Suppressor macrophage treated with lipopolysaccharide for 1 hour (primary cell): ENCODE data around the gene EXOC3L1.

ENCODE experiments used
- DNase-seq, 3 donors: peaks; one replicate each; pipeline ENCODE4 v3.0.0-alpha.2; 2020 to 2022

The EXOC3L1 gene, protein sequence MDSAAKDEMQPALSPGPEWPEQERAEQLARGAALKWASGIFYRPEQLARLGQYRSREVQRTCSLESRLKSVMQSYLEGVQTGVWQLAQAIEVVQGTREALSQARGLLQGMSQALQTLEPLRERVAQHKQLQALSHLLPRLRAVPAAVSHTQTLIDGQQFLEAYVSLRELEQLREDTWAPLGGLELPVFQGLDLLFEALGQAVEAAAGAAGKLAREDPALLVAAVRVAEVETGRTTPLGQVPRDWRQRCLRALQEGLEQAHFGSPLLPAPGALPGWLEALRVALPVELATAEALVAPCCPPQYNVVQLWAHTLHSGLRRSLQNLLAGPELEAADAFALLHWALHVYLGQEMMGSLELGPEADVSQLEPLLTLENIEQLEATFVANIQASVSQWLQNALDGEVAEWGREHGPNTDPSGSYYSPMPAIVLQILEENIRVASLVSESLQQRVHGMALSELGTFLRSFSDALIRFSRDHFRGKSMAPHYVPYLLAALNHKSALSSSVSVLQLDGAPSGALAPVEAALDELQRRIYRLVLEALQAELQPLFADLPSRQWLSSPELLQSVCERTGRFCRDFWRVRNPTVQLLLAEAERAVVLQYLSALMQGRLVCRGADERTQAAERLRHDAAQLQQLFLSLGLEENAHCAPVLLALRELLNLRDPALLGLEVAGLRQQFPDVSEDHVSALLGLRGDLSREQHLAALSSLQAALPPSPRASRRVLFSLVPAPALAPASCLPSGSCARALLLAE

DNA sequence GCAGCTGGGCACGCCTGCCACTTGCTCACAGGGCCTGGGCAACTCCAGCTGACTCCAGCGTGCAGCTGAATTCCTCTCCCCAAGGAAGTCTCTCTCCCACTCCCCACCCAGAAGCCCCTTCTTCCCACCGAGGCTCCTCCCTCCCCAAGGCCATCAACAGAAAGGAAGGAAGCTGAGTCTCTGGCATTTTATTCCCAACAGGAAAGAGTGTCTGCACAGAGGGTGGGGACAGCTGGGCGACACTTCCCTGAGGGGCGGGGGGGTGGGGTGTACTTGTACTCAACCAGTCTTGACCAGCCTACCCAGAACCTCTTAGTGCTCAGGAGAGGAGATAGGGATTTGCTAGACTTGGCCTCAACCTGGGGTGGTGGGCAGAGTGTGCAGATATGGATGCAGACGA, at the start of gene EXOC3L1:
EXOC3L1 (minus strand) TSS at position 96 of the 400 bp plus-strand sequence. CDS start 460 bp downstream, outside the sequence.
- no peak for DNase-seq

DNA sequence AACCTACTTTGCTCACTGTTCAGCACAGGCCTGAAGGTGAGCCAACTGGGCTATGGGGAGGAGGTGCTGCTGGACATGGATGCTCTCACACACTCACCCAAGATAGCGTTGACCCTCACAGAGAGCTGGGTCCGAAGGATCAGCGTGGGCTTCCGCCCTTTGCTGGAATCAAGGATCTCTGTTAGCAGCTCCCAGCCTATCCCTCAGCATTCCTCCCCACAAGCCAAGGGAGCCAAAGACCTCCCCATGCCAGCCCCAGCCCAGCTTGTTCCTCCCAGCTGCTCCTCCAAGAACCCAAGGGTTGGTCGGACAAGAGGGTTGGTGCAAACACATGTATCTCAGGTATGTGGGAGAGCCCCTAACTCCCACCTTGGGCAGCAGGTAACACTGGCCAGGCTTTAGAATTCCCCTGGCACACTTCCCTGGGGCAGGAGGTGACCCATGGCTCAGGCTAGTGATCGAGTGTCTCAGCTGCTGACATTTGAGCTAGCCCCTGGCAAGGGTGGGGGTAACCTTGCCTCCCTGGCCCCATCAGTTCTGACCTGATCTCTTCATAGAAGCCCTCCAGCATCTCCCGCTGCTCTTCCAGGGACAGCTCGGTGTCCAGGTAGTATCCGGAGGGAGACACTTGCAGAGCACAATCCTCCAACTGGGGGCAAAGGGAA, 49.0 kb upstream of the EXOC3L1 start:
- DNase-seq: no peak

DNA sequence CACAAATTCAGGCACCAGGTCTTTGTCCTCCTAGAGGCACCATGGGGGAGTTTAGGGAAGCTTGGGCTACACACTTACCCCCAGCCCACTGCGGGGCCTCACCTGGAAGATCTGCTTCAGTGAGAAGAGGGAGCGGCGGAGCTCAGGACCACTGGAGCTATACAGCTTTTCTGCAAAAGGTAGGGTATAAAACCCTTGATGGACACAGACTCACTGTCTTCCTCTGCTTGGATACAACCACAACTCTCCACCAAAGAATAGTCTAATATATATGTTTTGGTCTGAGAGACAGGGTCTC, 48.3 kb upstream of the EXOC3L1 start:
- no peak for DNase-seq

DNA sequence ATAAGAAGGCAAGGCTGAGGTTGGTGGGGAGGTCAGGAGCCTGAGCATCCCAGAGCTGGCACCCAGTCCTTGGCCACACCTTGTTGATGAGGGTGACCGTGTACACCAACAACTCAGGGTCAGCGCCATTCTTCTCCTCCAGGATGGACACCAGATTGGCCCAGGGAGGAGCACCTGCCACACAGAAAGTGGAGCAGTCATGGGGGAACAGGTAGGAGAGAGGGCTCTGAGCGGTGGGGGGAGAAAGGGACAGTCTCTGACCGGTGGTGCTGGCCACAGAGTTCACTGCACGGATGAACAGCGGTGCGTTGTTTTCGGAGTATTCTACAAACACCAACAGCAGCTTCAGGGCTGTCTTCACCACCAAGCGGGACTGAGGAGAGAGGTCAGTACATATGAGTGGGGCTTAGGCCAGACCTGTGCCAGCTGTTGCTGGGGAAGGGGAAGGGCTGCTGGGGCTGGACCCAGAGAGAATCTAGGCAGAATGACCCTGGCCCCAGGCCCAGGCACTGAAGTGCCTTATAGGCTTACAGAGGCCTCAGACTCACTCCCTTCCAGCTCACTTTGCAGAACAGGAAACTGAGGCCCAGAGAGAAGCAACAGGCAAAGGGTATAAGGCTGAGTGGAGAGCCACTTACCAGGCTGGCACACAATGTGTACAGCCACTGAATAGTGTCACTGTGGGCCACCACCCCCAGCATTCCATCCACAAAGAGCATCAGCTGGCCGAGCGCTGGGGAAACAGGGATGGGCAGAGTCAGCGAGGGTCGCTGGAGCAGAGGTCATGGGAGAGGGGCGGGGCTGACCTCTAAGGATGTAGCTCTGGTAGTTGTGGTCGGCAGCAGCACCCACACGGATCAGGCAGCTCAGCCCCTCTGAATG, 47.7 kb upstream of the EXOC3L1 start:
- DNase-seq: no peak

DNA sequence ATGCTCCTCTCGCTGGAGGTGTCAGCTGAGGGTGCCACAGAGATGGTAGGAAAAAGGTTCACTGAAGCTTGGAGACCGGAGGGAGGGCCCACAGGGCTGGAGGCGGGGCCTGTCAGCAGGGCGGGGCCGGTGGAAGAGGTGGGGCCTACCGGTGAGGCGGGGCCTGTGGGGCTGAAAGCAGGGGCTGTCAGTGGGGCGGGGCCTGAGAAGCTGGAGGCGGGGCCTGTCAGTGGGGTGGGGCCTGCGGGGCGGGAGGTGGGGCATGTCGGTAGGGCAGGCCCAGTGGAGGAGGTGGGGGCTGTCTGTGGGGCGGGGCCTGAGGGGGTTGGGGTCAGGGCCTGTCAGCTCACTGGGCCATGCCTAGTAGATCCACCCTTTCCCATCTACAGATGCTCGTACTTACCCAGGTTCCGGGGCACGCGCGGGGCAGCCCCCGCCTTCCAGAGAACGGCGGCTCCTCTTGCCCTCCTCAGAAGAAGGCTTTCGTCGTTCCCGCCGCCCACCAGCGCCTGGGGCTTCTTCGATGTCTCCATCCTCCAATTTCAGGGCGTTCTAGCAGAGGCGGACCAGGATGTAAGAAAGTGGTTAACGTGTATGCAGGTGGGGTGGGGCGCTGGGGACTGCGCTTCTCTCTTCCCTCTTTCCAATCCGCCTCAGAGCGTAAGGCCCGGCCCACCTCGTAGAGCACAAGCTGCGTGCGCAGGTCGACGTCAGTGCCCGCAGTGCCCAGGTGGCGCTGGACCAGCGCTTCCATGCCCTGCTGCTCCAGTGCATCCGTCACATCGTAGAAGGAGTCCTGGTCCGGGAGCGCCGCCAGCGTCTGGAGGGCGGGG, 46.8 kb upstream of the EXOC3L1 start:
- peak; percentile 71 to 86 (median 74) for DNase-seq

DNA sequence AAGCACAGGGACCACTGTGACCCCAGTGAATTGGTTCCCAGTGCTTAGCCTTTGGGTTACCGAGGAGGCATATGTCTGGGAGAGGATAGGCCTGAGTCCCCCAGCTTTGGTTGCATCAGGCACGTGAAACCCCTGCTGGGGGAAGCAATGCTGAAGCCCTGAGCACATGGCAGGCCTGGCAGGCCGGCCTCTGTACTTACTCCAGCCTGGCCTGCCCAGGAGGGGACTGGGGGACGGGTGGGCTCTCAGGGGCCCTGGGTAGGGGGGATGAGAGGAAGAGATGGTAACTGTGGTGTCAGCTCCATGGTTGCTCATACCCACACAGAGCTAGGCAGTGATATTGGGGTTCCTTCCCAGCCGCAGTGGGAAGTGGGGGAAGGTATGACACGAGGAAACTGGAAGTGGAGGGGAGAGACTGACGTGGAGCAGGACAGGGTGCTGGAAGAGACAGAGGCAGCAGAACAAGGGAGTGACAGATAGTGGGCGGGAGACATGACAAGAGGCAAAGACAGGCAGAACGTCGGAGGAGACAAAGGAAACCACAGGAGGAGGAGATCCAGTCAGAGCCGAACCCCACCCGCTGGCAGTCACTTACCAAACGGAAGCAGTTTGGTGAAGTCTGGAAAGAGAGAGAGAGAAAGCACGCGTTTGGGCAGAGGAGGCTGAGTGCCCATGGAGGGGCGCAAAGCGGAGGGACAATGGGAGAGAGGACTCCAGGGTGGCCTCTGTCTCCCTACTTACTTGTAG, 46.1 kb upstream of the EXOC3L1 start:
- DNase-seq: no peak

DNA sequence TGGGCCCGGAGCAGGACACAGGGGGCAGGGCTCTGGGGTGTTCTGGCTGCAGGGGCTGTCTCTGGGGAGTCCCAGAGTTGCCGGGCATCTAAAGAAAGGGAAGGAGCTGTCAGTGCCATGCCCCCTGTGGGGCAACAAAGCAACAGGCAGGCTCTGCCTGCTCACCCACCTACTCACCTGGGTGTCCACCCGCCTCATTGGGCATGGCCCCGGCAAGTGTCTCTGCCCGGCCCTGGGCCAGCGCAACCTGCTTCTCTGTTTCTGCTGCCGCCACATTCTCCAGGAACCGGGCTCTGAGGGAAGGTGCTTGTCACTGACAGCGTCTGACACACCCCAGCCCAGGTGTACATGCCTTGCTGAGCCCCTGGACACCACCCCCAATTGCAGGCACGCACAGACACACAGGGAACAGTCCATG, 44.3 kb upstream of the EXOC3L1 start:
- no peak for DNase-seq

DNA sequence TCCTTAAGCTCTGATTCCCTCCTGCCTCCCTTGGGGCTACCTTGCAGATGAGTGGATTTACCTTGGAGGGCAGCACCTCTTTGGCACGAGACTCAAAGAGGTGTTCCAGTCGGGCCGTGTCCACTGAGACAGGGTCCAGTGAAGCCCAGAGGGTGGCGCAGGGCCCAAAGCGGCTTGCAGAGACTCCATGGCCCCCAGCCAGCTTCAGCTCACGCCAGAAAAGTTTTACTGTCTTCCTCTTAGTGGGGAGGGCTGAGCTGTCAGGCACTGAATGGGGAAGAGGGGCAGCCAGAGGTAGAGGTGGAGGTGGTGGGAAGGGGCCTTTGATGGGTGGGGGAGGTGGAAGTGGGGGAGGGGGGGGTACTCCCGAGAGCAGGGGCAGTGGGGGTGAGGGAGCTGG, 43.7 kb upstream of the EXOC3L1 start:
- no peak for DNase-seq

DNA sequence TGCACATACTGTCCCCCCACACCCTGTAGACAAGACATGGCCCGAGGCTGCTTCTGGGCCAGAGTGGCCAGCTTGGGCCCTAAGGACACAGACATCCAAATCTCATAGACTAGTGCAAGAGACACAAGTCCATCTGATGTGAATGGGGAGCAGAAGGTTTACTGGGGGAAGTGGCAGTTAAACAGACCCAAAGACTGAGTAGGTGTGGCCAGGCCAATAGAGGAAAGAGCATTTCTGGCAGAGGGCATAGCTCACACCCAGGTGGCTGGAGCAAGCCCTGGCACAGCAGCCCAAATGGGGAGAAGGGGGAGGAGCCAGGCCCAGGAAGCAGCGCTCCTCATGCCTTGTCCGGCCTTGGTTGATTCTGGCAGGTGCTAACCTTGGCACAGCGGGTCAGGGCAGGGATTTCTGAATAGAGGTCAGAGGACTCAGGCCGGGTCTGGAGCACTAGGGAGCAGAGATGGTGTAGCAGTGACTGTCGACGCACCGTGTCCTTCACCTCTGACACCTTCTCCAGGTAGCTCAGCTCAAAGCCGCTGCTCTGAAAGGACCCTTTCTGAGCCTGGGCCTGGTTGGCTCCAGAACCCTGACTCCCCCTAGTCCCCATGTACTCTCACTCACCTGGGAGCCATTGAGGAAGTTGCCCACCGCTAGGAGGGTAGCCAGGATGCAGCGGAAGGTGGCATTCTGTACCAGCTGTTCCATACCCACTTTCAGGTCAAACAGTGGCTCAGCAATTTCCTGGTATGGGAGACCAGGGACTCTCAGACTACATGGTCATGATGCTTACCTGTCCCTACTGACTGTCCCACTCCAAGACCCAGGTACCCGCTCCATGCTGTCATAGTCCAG, 41.1 kb upstream of the EXOC3L1 start:
- no peak for DNase-seq

DNA sequence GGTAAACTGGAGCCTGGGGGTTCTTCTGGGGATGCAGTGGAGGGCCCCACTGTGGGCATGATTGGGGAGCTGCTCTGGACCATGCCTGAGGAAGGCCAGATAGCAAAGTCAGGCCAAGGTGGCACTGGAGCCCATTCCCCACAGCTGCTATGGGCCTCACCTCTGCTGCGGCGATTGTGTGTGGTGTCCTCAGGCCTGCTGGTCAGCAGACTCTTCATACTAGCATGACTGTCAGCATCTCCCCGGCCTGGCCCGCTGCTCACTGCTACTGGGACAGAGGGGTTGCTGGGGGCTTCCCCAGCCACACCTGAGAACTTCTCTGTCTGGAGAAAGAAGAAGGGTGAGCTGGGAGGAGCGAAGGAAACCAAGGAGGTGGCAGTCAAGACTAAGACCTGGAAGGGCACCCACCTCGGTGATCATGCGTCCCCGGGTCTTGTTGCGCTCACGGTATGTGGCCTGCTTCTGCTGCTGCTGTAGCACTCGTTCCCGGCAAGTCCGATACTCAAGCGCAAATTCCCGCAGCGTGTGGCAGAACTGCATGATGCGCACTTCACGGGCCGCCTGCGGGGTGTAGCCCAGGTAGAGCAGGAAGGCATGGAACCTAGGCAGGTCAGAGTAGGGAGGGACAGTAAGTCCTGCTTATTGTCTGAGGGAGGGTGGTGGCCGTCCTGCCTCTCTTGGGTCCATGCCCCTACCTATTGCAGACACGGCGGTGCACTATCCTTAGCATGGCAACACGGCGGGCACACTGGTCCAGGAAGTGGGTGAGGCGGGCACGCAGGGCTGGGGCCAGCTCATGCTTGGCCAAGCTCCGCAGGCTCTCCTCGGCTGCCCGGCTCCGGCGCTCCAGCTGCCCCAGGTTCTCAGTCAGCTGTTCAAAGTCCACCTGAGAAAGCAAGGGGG, 40.2 kb upstream of the EXOC3L1 start:
- no peak for DNase-seq

DNA sequence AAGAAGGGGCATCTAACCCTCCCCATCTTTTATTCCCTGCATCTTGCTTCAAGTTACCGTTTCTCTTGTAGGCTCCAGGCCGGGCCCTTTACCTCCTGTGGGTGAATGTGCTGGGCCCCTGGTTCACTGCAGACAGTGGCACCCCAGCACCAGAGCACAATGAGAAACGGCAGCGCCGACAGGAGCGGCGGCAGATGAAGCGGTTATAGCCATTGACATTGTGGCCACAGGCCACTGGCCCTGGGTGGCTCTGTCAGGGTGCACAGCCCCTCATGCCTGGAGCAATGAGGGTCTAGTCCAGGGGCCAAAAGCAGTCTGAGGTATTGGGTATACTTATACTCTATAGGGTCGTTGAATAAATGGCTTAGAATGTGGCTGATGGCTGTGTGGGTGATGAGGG, 39.0 kb upstream of the EXOC3L1 start:
- no peak for DNase-seq

DNA sequence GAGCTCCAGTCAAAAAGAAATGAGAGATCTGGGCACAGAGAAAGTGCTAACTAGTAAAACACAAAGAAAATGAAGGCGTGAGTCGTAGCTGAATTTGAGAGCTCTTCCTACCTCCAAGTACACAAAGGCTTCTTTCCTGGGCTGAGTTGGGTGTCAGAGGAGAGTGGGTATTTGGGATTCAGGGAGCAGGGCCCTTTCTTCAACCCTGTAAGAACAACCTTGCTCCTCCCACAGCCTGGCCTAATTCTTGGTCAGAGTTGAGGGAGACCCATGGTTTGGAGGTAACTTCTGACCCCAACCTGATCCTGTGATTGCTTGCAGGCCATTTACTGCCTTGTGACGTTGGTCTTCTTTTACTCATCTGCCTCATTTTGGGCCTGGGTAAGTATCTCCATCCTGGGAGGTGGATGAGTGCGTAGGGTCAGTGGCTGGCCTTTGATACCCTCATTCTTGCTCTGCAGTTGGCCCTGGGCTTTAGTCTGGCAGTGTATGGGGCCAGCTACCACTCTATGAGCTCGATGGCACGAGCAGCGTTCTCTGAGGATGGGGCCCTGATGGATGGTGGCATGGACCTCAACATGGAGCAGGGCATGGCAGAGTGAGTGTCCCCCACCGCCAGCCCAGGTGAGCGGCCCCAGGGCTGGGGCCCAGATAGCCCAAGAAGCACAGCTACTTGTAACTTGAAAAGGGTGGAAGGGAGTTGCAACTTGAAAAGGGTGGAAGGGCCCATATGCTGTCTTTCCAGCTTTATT, 38.3 kb upstream of the EXOC3L1 start:
- DNase-seq: no peak

DNA sequence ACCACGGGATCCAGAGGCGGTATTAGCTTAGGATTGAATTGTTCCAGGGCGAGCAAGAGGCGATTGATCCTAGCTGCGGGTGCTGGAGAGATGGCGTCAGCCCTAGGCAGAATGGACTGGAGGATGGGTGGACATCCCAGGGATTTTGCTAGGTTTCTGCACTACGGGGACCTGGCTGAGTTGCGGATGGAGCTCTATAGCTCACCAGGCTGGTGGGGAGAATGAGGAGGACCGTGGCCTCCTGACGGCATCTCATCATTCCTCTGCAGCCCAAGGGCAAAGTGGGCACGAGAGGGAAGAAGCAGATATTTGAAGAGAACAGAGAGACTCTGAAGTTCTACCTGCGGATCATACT, 37.6 kb upstream of the EXOC3L1 start:
- no peak for DNase-seq

DNA sequence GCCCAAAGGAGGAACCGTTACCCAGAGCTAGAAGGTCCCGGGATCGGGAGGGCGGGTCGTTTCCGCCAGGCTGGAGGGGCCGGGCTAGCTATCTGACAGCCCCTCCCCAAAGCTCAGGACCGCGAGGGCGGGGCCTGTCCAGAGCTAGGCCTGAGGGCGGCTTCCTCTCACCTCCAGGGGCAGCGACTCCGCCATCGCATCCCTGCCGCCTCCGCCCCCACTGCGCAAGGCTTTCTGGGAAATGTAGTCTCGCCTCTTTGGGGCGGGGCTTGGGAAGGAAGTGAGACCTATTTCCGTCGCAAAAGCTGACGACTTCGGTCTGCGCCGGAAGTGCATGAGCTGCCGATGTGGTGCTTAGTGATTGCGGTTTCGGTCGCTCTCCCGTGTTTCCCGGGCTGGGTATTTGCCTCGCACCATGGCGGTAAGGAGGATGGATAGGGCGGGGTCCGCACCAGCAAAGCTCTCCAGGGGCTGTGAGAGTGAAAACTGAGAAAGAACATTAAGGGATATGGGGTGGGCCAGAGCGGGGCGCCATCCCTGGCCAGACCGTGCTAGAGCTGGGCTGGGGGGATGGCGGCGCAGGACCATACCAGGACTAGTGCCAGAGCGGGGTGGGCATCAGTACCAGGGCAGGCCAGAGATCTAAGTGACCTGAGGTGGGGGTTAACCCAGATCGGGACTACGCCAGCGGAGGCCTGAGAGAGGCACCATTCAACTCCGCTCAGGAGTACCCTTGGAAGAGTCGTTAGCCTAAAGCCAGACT, 37.0 kb upstream of the EXOC3L1 start, which contains the start of gene TMEM208:
TMEM208 (plus strand) TSS at position 327 of the 763 bp plus-strand sequence; CDS start at position 416, 89 bp downstream.
- DNase-seq: peak; percentile 99 to 100 (median 99)

DNA sequence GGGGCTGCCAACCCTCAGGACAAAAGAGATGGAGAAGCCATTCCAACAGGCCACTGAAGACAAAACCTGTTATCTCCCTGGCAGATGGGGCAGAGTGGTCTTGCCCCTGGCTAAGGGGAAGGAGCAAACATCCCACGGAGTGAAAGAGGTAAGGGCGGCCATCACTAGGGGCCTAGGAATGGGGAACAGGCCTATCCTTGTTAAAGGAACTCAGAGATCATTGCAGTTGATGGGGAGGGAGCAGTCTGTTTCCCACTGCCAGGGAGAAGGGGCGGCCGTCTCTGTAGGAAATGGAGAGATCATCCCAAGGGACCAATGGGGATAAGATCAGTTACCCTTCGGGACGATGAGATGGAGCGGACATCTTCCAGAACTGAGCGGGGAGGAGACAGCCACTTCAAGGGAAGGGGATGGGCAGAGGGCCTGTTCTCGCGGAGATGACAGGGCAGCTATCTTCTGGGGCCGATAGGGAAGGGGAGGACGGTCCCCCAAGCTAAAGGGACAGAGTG, 36.4 kb upstream of the EXOC3L1 start:
- no peak for DNase-seq

DNA sequence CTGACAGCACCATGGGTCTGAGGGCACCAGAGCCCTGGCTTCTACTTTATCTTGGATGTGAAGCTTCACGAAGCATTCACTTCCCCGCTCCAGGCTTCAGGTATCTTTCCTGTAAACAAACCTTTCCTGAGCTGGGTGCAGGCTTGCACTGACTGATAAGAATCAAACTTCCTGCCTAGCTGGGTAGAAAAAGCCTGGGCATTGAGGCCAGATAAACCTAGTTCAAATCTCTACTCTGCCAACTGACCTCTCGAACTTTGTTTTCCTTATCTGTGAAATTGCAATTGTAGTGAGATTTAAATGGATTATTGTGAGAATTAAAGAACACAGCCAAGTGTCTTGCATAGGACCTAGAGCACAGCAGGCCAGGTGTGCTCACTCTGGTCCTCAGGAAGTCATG, 34.1 kb upstream of the EXOC3L1 start:
- DNase-seq: no peak
